EH (cell line): ENCODE measurements around the gene CD28.
"Not testable (repeated sequence)": the region's sequence is repeated elsewhere in the genome, so short reads cannot be mapped to it uniquely, and the experiment has no call there.

ENCODE experiments used
- DNase-seq: peaks from one replicate; pipeline ENCODE4 v3.0.0-alpha.2; 2015; ENCODE audit warnings: low read depth

The CD28 gene

GRCh38 chr2:203687165-203687564 is 19.3 kb upstream of the CD28 start:
- DNase-seq: no peak

- peak; percentile 88 for DNase-seq
Observed at GRCh38 chr2:203688798-203689197, 17.6 kb upstream of the CD28 start.

- DNase-seq: no peak
Observed at GRCh38 chr2:203689426-203690116, 16.9 kb upstream of the CD28 start.

GRCh38 chr2:203690117-203690431 is 16.4 kb upstream of the CD28 start:
- DNase-seq: no peak

- DNase-seq: peak; percentile 28
Observed at GRCh38 chr2:203690441-203691047, 15.9 kb upstream of the CD28 start.

DNA sequence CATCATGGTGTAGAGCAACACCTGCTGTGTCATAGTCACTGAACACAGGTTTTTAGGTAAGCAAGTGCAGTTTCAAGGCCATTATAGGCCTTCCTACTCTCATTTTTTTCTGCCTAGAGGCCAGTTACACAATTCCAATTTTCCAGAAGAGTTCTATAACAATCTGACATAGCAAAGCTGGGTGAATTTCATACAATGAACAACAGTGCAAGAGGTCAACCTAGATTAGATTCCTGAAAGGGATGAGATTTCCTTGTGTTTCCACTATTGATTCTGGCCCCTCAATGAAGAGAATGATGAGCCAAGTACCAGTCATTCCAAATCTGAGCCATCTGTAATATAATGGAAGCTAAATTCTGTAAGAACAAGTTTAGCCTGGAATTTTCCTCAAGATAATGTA is 15.3 kb upstream of the CD28 start:
- DNase-seq: no peak

- peak; percentile 28 for DNase-seq
Observed at GRCh38 chr2:203692031-203692710, 14.3 kb upstream of the CD28 start.

- DNase-seq: no peak
Observed at GRCh38 chr2:203693242-203693879, 13.1 kb upstream of the CD28 start.

DNA sequence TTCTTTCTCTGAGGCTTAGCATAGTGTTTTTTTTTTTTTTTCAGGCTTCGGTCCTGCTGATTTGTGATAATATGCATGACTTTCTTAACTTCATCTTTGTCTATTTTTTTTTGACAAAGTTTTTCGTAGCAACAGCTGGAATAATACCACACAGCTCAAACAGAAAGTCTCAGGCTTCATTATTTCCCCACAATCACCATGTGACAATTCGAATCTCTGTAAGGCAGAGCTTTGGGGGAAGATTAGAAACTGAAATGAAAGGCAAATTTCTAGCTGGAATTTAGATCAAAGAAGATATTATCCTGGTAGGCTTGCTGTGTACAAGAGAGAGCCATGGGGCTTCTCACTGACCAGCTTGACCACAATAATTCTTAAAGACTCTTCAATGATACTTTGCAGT is 12.2 kb upstream of the CD28 start:
- no peak for DNase-seq

- DNase-seq: peak; percentile 44
Observed at GRCh38 chr2:203697190-203697589, 9.2 kb upstream of the CD28 start.

DNA sequence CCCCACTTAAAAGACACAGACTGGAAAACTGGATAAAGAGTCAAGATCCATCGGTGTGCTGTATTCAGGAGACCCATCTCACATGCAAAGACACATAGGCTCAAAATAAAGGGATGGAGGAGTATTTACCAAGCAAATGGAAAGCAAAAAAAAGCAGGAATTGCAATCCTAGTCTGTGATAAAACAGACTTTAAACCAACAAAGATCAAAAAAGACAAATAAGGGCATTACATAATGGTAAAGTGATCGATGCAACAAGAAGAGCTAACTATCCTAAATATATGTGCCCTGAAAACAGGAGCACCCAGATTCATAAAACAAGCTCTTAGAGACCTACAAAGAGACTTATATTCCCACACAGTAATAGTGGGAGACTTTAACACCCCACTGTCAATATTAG is 8.7 kb upstream of the CD28 start:
- not testable (repeated sequence) for DNase-seq

DNA sequence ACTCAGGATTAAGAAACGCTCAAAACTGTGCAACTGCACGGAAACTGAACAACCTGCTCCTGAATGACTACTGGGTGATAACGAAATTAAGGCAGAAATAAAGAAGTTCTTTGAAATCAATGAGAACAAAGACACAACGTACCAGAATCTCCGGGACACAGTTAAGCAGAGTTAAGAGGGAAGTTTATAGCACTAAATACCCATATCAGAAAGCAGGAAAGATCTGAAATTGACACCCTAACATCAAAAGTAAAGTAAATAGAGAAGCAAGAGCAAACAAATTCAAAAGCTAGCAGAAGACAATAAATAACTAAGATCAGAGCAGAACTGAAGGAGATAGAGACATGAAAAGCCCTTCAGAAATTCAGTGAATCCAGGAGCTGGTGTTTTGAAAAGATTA is 8.0 kb upstream of the CD28 start:
- DNase-seq: not testable (repeated sequence)

DNA sequence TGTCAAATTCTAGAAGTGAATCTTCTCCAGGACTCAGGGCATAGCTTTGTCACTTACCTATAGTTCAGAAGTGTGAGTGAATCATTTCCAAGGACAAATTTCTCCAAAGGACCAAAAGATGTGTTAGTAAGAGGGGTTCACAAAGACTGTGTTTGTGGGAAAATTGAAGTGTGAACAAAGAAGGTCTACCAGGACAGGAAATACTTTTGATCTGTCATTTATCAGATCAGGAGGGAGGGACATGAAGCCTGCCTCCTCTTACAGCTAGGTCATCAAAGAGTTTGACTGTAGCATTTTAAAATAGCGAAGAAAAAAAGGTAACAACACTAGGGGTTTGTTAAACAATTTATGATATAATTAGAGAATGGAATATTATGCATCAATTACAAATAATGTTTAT is 2.0 kb upstream of the CD28 start:
- DNase-seq: no peak

DNA sequence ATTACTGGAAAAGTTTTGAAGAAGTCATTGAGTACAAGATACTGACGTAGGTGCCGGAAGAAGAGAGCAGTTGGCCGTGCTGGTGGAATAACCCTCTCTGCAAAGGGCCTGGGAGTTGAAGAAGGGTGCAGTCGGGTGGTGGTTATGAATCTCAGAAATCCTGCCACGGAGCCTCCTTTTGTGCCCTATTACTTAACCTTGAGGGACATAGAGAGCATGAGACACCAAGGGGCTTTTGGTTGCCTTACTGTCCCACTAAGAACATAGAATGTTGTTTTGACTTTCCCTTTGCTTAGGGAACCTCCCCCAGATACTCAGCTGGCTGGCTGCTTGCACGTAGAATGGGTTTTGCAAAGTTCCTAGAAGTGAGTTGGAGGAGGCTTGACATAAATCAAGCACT is 1.3 kb upstream of the CD28 start:
- DNase-seq: no peak

- no peak for DNase-seq
Observed at GRCh38 chr2:203707530-203707929, 1.1 kb downstream of the CD28 start.

- no peak for DNase-seq
Observed at GRCh38 chr2:203708846-203709396, 2.5 kb downstream of the CD28 start.

DNA sequence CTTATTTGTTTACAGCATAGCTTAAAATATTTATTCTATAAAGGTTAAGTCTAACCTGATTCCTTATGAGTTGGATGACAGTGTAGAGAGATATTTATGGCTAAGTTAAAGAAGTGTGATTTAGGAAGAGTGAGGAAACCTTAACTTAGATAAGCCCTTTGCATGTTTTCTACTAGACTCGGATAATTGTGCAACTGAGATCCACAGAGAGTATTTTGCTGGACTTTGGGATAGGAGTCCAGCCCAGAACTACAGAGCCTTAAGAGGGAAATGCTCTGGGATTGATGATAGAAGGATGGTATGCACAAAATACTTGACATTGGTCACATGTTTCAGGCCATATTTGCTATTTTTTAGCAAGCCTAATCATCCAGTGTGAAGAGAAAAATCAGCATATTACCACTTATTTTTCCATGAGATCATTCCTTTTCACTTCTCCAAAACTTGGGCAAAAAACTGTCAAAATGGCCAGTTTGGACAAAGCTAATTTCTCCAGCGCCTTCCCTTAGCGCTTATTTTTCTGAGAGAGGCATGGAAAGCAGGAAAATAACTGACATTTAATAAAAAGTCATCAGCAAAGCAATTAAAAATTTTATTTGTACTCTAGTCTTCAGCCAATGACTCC is 3.1 kb downstream of the CD28 start:
- no peak for DNase-seq

- no peak for DNase-seq
Observed at GRCh38 chr2:203710226-203710625, 3.8 kb downstream of the CD28 start.

GRCh38 chr2:203710952-203711351 is 4.5 kb downstream of the CD28 start:
- no peak for DNase-seq

DNA sequence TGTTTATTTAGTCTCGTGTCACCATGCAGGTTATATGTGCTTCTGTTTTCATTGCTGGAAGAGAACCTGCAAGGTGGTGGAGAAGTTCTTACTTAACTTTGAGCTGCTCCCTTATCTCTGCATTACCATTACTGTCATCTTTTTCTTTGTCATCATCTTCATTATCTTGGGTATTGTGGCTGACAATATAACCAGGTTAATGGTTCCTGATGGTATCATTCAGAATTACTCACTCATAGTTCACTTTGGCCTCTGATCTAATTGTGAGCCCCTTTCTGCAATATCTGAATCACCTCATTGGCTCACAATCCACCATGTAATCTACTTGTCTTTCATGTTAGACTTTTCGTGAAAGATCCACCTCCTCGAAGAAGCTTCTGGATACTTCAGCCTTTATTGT is 5.0 kb downstream of the CD28 start:
- no peak for DNase-seq

- no peak for DNase-seq
Observed at GRCh38 chr2:203713381-203713780, 6.9 kb downstream of the CD28 start.

DNA sequence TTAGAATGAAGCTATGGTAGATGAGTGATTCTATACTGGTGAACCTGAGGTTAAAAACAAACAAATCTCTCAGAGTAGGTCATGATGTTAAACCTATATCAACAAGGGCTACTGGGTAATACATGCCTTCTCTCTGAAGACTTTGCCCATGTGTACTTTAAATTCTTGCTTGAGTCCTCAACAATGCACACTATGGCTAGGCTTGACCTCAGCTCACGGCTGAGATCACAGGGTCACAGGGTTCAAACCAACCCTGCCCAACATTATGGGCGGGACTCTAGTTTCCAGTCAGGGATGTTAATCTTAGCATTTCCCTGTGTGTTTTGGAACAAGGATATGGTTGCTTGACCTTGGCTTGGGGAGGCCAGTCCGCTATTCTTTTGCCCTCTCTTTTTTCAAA is 7.7 kb downstream of the CD28 start:
- no peak for DNase-seq
